ENCODE measurements around the gene RANBP3.

The RANBP3 gene

DNA sequence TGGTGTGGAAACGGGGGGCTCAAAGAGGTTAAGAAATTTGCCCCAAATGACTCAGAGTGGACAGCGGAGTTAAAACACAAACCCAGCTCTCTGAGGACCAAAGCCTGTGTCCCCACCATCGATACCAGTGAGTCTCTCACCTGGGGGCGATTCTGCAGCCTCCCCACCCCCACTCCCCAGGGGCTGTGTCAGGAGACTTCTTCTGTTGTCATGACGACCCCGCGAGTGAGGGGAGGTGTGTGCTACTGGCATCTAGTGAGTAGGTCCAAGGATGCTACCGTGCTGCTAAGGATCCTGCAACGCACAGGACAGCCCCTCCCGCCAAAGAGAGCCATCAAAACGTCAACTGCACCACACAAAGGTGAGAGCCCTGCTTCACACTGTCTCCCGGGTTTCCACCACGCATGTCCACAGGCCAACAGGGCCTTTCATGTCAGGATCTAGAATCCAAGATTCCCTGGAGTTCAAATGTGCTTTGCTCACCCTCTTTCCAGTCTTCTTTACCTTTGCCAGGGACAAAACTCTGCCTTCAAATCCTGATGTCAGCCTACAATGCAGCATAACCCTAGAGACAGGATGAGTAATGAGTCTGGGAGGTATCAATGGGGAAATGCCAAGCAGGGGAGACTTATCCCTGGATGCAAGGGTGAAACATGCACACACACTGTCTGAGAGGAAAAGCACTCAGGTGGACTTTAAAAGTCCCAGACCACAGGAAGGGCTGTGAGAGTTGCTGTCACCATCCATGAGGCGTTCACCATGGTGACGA, 3.9 kb downstream of the RANBP3 start:
- Histone ChIP-seq H3K36me3 (ENCODE audit: insufficient read depth, low read length) (no peaks in the 10 kb centered on the region), H3K4me1 (ENCODE audit: control insufficient read depth, insufficient read depth, low read length, unreplicated experiment) (peaks cover 20% of the 10 kb centered on the region), H3K79me2 (ENCODE audit: control insufficient read depth, insufficient read depth, low read length, unreplicated experiment) (peaks cover 94% of the 10 kb centered on the region), H2AFZ (ENCODE audit: low read length, unreplicated experiment) (no peak overlapping the region), H3K4me3 (ENCODE audit: low read depth, low read length) (no peak overlapping the region), H3K27ac (ENCODE audit: low read depth, low read length) (no peak overlapping the region), H3K27me3 (ENCODE audit: insufficient read depth, low read length) (no peaks in the 10 kb centered on the region)

DNA sequence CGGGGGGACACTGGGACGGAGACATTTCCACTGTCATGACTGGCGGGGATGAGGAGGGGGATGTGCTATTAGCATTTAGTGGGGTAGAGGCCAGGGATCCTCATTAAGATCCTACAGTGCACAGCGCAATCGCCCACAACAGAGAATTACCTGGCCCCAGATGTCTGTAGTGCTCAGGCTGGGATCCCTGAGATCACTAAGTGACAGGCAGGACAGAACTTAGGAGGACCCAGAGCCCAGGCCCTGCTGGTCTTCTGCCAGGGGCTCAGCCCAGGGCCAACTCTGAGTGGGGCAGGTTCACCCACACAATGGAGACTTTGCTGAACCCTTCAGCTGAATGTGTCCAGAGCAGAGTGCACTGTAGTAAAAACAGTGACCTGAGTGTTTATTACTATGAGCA, 4.6 kb downstream of the RANBP3 start:
- Histone ChIP-seq H3K79me2 (ENCODE audit: control insufficient read depth, insufficient read depth, low read length, unreplicated experiment) (peaks cover 94% of the 10 kb centered on the region), H3K4me3 (ENCODE audit: low read depth, low read length) (no peak overlapping the region), H3K27ac (ENCODE audit: low read depth, low read length) (no peak overlapping the region), H3K27me3 (ENCODE audit: insufficient read depth, low read length) (no peaks in the 10 kb centered on the region), H2AFZ (ENCODE audit: low read length, unreplicated experiment) (no peak overlapping the region), H3K36me3 (ENCODE audit: insufficient read depth, low read length) (no peaks in the 10 kb centered on the region), H3K4me1 (ENCODE audit: control insufficient read depth, insufficient read depth, low read length, unreplicated experiment) (peaks cover 23% of the 10 kb centered on the region)

DNA sequence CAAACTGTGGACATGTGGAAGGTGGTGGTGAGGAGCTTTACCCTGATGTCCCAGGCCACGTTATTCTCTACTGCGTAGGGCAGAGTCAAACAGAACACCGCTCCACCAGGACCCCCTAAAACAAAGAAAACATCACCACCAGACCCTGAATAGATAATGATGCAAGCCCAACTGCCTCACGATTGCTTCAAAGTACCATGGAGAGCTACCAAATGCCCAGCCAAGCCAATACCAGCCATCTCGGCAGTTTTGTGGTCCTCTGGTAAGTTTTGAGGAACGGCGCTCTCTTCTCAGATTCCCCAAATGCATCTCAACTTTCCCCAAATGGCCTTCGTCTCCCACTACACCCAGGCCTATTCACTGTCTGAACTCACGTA, 5.6 kb downstream of the RANBP3 start:
- Histone ChIP-seq H2AFZ (ENCODE audit: low read length, unreplicated experiment) (no peak overlapping the region), H3K27me3 (ENCODE audit: insufficient read depth, low read length) (no peaks in the 10 kb centered on the region), H3K4me3 (ENCODE audit: low read depth, low read length) (no peak overlapping the region), H3K27ac (ENCODE audit: low read depth, low read length) (no peak overlapping the region), H3K79me2 (ENCODE audit: control insufficient read depth, insufficient read depth, low read length, unreplicated experiment) (peaks cover 96% of the 10 kb centered on the region), H3K4me1 (ENCODE audit: control insufficient read depth, insufficient read depth, low read length, unreplicated experiment) (peaks cover 27% of the 10 kb centered on the region), H3K36me3 (ENCODE audit: insufficient read depth, low read length) (no peaks in the 10 kb centered on the region)

DNA sequence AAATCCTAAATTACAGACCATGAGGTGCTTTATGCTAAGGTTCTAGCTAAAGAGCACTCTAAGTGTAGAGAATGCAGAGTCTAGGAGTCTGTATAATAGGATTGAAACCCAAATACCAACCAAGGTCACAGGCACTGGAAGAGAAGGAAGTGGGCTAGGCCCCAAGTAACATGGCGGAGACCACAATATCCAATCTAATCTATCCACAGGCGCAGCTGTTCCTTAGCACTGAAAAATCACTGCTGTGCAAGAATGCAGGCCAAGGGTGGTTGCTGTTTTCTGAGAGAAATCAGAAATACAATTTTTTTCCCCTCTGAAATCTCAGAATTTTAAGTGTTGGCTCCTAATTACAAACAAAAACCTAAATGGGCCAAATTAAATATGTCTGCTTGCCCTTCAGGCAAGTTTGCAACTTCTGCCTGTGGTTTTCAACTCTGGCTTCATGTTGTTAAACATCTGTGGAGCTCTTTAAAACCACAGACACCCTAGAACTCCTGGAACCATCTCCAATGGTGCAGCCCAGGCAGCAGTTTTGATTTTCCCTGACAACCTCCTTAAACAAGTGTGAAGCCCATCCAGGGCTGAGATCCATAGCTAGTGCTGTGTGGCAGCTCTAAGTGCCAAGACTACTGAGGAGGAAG, 6.1 kb downstream of the RANBP3 start:
- Histone ChIP-seq H3K36me3 (ENCODE audit: insufficient read depth, low read length) (no peaks in the 10 kb centered on the region), H3K79me2 (ENCODE audit: control insufficient read depth, insufficient read depth, low read length, unreplicated experiment) (peaks cover 96% of the 10 kb centered on the region), H3K27me3 (ENCODE audit: insufficient read depth, low read length) (no peaks in the 10 kb centered on the region), H3K27ac (ENCODE audit: low read depth, low read length) (no peak overlapping the region), H3K4me3 (ENCODE audit: low read depth, low read length) (no peak overlapping the region), H2AFZ (ENCODE audit: low read length, unreplicated experiment) (no peak overlapping the region), H3K4me1 (ENCODE audit: control insufficient read depth, insufficient read depth, low read length, unreplicated experiment) (peaks cover 25% of the 10 kb centered on the region)

DNA sequence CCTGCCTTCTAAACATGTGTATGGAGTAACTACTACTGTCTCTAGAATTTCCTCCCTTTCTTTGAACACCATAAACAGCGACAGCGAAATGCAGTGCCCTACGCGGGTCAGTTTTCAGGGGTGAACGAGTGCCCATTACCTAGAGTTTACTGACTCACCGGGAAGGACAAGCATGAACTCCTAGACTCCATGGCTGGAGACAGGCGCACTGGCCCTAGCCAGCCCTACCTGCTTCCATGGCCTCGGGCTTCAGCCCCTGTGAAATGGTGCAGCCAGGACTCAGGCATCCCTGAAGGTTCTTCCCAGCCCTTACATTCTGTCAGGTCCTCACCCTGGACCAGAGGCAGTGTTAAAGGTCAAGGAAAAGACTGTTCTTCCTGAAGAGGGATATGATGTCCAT, 8.5 kb downstream of the RANBP3 start:
- Histone ChIP-seq H3K79me2 (ENCODE audit: control insufficient read depth, insufficient read depth, low read length, unreplicated experiment) (peaks cover 97% of the 10 kb centered on the region), H3K27ac (ENCODE audit: low read depth, low read length) (no peak overlapping the region), H2AFZ (ENCODE audit: low read length, unreplicated experiment) (no peak overlapping the region), H3K27me3 (ENCODE audit: insufficient read depth, low read length) (no peaks in the 10 kb centered on the region), H3K4me3 (ENCODE audit: low read depth, low read length) (no peak overlapping the region), H3K4me1 (ENCODE audit: control insufficient read depth, insufficient read depth, low read length, unreplicated experiment) (peaks cover 11% of the 10 kb centered on the region), H3K36me3 (ENCODE audit: insufficient read depth, low read length) (no peaks in the 10 kb centered on the region)

DNA sequence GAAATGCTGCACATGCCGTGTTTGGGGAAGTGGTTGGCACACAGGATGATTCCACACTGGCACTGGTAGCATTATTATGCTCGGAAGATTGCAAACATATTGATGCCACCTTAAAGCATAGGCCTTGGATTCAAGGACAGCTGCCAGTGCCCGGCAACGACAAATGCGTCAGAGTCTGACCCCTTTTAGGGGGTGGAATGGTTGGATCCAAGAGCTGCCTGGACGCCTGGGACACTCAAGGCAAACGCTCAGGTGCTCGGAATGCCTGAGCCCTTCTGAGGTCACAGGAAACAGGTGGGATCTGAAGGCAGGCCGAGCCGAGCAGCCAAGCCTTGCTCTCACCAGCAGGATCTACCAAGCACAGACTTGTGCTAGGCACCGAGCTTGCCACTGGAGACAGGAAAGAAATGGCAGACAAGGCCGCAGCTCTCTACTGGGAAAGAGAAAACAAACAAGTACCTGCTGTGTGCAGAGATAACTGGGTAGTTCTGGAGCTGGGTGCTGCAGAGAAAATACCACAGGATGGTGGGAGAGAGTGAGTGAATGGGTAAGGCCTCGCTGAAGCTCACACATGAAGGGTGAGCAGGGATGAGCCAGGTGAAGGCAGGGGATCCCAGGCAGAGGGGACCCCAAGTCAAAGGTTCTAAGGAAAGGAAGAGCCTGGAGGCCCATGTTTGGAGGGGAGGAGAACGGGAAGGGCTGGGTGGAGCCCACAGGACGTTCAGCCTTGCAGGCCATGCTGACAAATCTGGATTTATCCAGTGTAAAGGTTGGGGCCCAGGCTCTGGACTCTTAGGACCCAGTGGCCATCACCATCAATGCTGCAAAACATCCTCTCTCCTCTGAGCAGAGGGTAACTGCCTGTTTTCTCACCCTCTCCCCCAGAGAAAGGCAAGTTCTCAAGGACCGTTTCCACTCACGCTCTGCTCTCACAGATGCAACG, 9.2 kb downstream of the RANBP3 start:
- H3K36me3 ChIP-seq (ENCODE audit: insufficient read depth, low read length), result no peaks in the 10 kb centered on the region
- H3K27me3 ChIP-seq (ENCODE audit: insufficient read depth, low read length), result no peaks in the 10 kb centered on the region
- peak overlapping the region; percentile 26; the same call in 1 of the 2 replicates for H3K27ac ChIP-seq (ENCODE audit: low read depth, low read length)
- H3K4me3 ChIP-seq (ENCODE audit: low read depth, low read length), result no peak overlapping the region; the same call in 1 of the 2 replicates
- peaks cover 97% of the 10 kb centered on the region for H3K79me2 ChIP-seq (ENCODE audit: control insufficient read depth, insufficient read depth, low read length, unreplicated experiment)
- no peak overlapping the region for H2AFZ ChIP-seq (ENCODE audit: low read length, unreplicated experiment)
- H3K4me1 ChIP-seq (ENCODE audit: control insufficient read depth, insufficient read depth, low read length, unreplicated experiment), result peaks cover 7% of the 10 kb centered on the region

DNA sequence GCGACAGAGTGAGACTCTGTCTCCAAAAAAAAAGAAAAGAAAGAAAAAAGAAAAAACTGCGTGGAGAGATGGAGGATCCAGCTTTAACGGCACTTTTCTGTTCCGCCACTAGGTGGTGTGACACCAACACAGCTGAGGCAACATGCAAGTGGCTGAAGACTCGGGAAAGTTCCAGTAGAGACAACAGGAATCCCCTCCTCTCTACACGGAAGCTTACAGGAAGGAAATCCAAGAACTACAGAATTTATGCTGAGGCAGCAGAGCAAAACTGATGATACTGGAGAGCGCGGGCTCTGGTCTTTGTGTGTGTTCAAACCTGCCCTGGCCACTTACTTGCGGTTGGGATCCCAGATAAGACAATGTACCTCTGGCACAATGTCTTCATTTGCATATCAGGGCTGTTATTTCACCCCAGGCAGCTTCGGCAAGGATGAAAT, 9.9 kb downstream of the RANBP3 start:
- Histone ChIP-seq H3K27me3 (ENCODE audit: insufficient read depth, low read length) (no peaks in the 10 kb centered on the region), H3K36me3 (ENCODE audit: insufficient read depth, low read length) (no peaks in the 10 kb centered on the region), H3K79me2 (ENCODE audit: control insufficient read depth, insufficient read depth, low read length, unreplicated experiment) (peaks cover 97% of the 10 kb centered on the region), H3K4me3 (ENCODE audit: low read depth, low read length) (no peak overlapping the region; the same call in 1 of the 2 replicates), H2AFZ (ENCODE audit: low read length, unreplicated experiment) (peak overlapping the region; percentile 60), H3K27ac (ENCODE audit: low read depth, low read length) (peak overlapping the region; percentile 26; the same call in 1 of the 2 replicates), H3K4me1 (ENCODE audit: control insufficient read depth, insufficient read depth, low read length, unreplicated experiment) (peaks cover 7% of the 10 kb centered on the region)

DNA sequence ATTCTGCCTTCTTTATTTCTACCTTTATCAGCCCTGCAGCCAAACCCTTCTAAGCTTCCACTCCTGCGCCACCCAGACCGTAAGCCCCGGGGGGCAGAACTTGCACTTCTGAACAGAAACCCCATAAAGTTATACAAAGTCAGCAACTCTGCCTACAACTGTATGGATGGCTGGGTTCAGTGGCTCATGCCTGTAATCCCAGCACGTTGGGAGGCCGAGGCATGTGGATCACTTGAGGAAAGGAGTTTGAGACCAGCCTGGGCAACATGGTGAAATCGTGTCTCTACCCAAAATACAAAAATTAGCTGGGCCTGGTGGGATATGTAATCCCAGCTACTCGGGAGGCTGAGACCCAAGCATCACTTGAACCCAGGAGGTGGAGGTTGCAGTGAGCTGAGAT, 10.4 kb downstream of the RANBP3 start:
- Histone ChIP-seq H3K27me3 (ENCODE audit: insufficient read depth, low read length) (no peaks in the 10 kb centered on the region), H3K4me1 (ENCODE audit: control insufficient read depth, insufficient read depth, low read length, unreplicated experiment) (peaks cover 7% of the 10 kb centered on the region), H3K36me3 (ENCODE audit: insufficient read depth, low read length) (no peaks in the 10 kb centered on the region), H3K27ac (ENCODE audit: low read depth, low read length) (no peak overlapping the region), H2AFZ (ENCODE audit: low read length, unreplicated experiment) (no peak overlapping the region), H3K79me2 (ENCODE audit: control insufficient read depth, insufficient read depth, low read length, unreplicated experiment) (peaks cover 97% of the 10 kb centered on the region), H3K4me3 (ENCODE audit: low read depth, low read length) (no peak overlapping the region)

DNA sequence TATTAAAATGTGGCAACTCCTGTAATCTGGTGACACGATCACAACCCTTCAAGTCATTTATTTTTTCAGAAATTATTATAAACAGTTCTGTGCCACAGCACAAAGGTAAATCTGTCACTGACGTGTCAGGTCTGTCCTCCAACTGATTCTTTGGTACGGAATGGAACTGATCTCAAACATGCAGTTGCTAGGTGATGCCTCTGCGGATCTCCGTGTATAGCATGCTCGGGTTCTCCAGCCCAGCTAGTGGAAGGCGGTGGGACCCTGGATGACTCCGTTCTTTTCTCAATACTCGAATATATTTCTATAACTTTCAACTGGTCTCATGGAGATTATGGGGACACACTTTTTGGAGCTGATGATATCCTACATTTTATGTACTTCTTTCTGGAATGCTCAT, 11.0 kb downstream of the RANBP3 start:
- Histone ChIP-seq H3K4me3 (ENCODE audit: low read depth, low read length) (no peak overlapping the region), H3K36me3 (ENCODE audit: insufficient read depth, low read length) (no peaks in the 10 kb centered on the region), H3K79me2 (ENCODE audit: control insufficient read depth, insufficient read depth, low read length, unreplicated experiment) (peaks cover 97% of the 10 kb centered on the region), H3K27me3 (ENCODE audit: insufficient read depth, low read length) (no peaks in the 10 kb centered on the region), H3K27ac (ENCODE audit: low read depth, low read length) (no peak overlapping the region), H2AFZ (ENCODE audit: low read length, unreplicated experiment) (no peak overlapping the region), H3K4me1 (ENCODE audit: control insufficient read depth, insufficient read depth, low read length, unreplicated experiment) (peaks cover 12% of the 10 kb centered on the region)

DNA sequence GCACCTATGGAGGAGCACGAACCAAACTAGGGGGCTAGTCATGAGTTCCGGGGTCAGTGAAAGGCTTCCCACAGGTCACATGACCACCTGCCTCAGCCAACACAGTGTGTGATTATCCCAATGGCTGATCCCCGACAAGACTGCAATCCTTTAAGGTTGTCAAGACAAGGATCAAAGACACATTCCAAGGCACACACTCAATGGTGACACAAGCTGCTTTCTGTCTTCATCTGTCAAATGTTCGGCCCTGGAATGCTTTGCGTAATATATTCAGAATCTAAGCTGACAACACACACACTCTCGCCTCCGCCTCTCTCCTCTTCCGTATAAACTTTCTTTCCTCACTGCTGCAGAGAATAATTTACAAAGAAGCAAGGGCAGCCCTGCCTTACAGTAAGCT, 11.7 kb downstream of the RANBP3 start:
- Histone ChIP-seq H3K4me1 (ENCODE audit: control insufficient read depth, insufficient read depth, low read length, unreplicated experiment) (peaks cover 13% of the 10 kb centered on the region), H3K27me3 (ENCODE audit: insufficient read depth, low read length) (no peaks in the 10 kb centered on the region), H2AFZ (ENCODE audit: low read length, unreplicated experiment) (no peak overlapping the region), H3K4me3 (ENCODE audit: low read depth, low read length) (no peak overlapping the region), H3K36me3 (ENCODE audit: insufficient read depth, low read length) (no peaks in the 10 kb centered on the region), H3K27ac (ENCODE audit: low read depth, low read length) (no peak overlapping the region), H3K79me2 (ENCODE audit: control insufficient read depth, insufficient read depth, low read length, unreplicated experiment) (peaks cover 92% of the 10 kb centered on the region)

All from ACC112 (cell line).